ENCODE measurements around the gene MUC13. TPM values are rescaled to one million over a fixed set of nuclear protein-coding genes. Genes with fewer than 3 reads are reported as not detected.
A peak's percentile ranks its signal among the peaks of the same experiment; 100 is the strongest.

Gene MUC13
- polyA plus RNA-seq, 2 of the 4 experiments (the other 2 are of a cell fraction), result 5.5 to 8.8 TPM

- TF ChIP-seq ELK1 (IDR thresholded peaks at IDR 0.05; ENCODE audit: low read depth, low read length), result no peak
- TF ChIP-seq RAD21 (conservative IDR thresholded peaks at IDR 0.05 in 1 of 2, IDR thresholded peaks at IDR 0.05 in 1 of 2), result peak in 1 of 2 experiments; percentile 50; a peak in 2 of 5 replicates
- no peak for TF ChIP-seq ZFP36 (IDR thresholded peaks at IDR 0.05; ENCODE audit: borderline replicate concordance, partially characterized antibody)
- TF ChIP-seq HDAC2 (IDR thresholded peaks at IDR 0.05), result no peak
- no peak for TF ChIP-seq CTCF (IDR thresholded peaks at IDR 0.05)
- no peak for TF ChIP-seq EHMT2 (IDR thresholded peaks at IDR 0.05; ENCODE audit: low read depth)
- no peak for TF ChIP-seq BHLHE40 (IDR thresholded peaks at IDR 0.05; ENCODE audit: low read depth, low read length)
- peak; percentile 26; the same call in 2 of the 3 replicates for TF ChIP-seq SMC3 (IDR thresholded peaks at IDR 0.05)
- TF ChIP-seq HMGXB4 (CRISPR knock-in tag; IDR thresholded peaks at IDR 0.05; ENCODE audit: borderline replicate concordance), result no peak
- TF ChIP-seq GATA3 (IDR thresholded peaks at IDR 0.05; ENCODE audit: borderline replicate concordance), result no peak
- no peak for TF ChIP-seq HOXB13 (CRISPR knock-in tag; IDR thresholded peaks at IDR 0.05; ENCODE audit: low read depth)
- TF ChIP-seq JUNB (IDR thresholded peaks at IDR 0.05), result no peak
- no peak for TF ChIP-seq FOXS1 (CRISPR knock-in tag; IDR thresholded peaks at IDR 0.05)
- no peak for TF ChIP-seq HOXA7 (CRISPR knock-in tag; IDR thresholded peaks at IDR 0.05)
- TF ChIP-seq MAZ (IDR thresholded peaks at IDR 0.05; ENCODE audit: borderline replicate concordance, low read depth, low read length), result no peak
- no peak for TF ChIP-seq SREBF2 (IDR thresholded peaks at IDR 0.05)
- peak; percentile 18; the same call in 1 of the 2 replicates for TF ChIP-seq MAX (IDR thresholded peaks at IDR 0.05)
- TF ChIP-seq NPAS2 (CRISPR knock-in tag; IDR thresholded peaks at IDR 0.05; ENCODE audit: borderline replicate concordance), result no peak
- TF ChIP-seq TFCP2L1 (CRISPR knock-in tag; IDR thresholded peaks at IDR 0.05), result 0 out of 2 replicates have a peak, but pooled peaks have one; percentile 65
- no peak for TF ChIP-seq CHD2 (IDR thresholded peaks at IDR 0.05; ENCODE audit: low read length, partially characterized antibody)
- TF ChIP-seq EP300 (IDR thresholded peaks at IDR 0.05), result no peak
- no peak for TF ChIP-seq POLR2AphosphoS2 (conservative IDR thresholded peaks at IDR 0.05; ENCODE audit: low read length)
- no peak for TF ChIP-seq BCL3 (IDR thresholded peaks at IDR 0.05)
Measured at GRCh38 chr3:124886168-124887056, 48.1 kb downstream of the MUC13 start (continued).
